ENCODE data around the gene NAP1L1.

NAP1L1 gene

GRCh38 chr12:76117751-76118150, 33.3 kb upstream of the NAP1L1 start:
- ChIA-PET CTCF (no interaction called here), POLR2A (interaction anchor here (0.5 kb wide), 1 partner anchor 18 kb away, joined by 3 read pairs; no protein-coding TSS in a partner anchor)
- H3K4me3 ChIP-seq (ENCODE audit: low read depth, low read length): no peak overlapping the region
- no peak for DNase-seq (ENCODE audit: low read depth, low spot score)
- TF ChIP-seq CTCF (IDR thresholded peaks at IDR 0.05; ENCODE audit: insufficient read depth, low read length, missing control alignments): no peak

- no peak for DNase-seq (ENCODE audit: low read depth, low spot score)
- CTCF ChIA-PET: no interaction called here
- no peak for TF ChIP-seq CTCF (IDR thresholded peaks at IDR 0.05; ENCODE audit: insufficient read depth, low read length, missing control alignments)
- no peak overlapping the region for H3K4me3 ChIP-seq (ENCODE audit: low read depth, low read length)
- POLR2A ChIA-PET: no interaction called here
Observed at GRCh38 chr12:76117067-76117691, 32.7 kb upstream of the NAP1L1 start.

- DNase-seq (ENCODE audit: low read depth, low spot score): no peak
- TF ChIP-seq CTCF (IDR thresholded peaks at IDR 0.05; ENCODE audit: insufficient read depth, low read length, missing control alignments): no peak
- ChIA-PET POLR2A (no interaction called here), CTCF (interaction anchor here (1.7 kb wide), 1 partner anchor 234 kb away, joined by 5 read pairs; the partner anchor contains the start of gene BBS10)
- no peak overlapping the region for H3K4me3 ChIP-seq (ENCODE audit: low read depth, low read length)
Observed at GRCh38 chr12:76113800-76114757, 29.6 kb upstream of the NAP1L1 start.

- TF ChIP-seq CTCF (IDR thresholded peaks at IDR 0.05; ENCODE audit: insufficient read depth, low read length, missing control alignments): no peak
- no peak overlapping the region for H3K4me3 ChIP-seq (ENCODE audit: low read depth, low read length)
- no peak for DNase-seq (ENCODE audit: low read depth, low spot score)
- ChIA-PET POLR2A (no interaction called here), CTCF (no interaction called here)
Observed at GRCh38 chr12:76111209-76111749, 26.8 kb upstream of the NAP1L1 start.

GRCh38 chr12:76109879-76110278, 25.4 kb upstream of the NAP1L1 start:
- POLR2A ChIA-PET: no interaction called here

More at GRCh38 chr12:76109879-76110278, 25.4 kb upstream of the NAP1L1 start:
- no peak for TF ChIP-seq CTCF (IDR thresholded peaks at IDR 0.05; ENCODE audit: insufficient read depth, low read length, missing control alignments)
- no peak for DNase-seq (ENCODE audit: low read depth, low spot score)
- CTCF ChIA-PET: no interaction called here
- H3K4me3 ChIP-seq (ENCODE audit: low read depth, low read length): no peak overlapping the region

All from AG04449 (cell line).